Measurements from ENCODE around the gene IGSF23.
"Not testable (repeated sequence)": the region's sequence is repeated elsewhere in the genome, so short reads cannot be mapped to it uniquely, and the experiment has no call there.

DNA sequence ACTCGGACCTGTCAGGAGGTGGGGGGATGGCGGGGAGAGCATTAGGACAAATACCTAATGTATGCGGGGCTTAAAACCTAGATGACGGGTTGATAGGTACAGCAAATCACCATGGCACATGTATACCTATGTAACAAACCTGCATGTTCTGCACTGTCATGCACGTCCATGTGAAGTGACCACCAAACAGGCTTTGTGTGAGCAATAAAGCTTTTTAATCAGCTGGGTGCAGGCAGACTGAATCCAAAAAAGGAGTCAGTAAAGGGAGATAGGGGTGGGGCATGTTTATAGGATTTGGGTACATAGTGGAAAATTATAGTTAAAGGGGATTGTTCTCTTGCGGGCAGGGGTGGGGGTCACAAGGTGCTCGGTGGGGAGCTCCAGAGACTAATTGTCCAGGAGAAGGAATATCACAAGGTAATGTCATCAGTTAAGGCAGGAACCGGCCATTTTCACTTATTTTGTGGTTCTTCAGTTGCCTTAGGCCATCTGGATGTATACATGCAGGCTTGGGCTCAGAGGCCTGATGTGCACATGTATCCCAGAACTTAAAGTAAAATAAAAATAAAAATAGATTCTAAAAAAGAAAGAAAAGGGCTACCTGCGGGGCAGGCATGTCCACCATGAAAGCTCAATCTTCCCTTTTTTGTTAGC is 21.9 kb upstream of the IGSF23 start:
- TF ChIP-seq, protein P1, sequence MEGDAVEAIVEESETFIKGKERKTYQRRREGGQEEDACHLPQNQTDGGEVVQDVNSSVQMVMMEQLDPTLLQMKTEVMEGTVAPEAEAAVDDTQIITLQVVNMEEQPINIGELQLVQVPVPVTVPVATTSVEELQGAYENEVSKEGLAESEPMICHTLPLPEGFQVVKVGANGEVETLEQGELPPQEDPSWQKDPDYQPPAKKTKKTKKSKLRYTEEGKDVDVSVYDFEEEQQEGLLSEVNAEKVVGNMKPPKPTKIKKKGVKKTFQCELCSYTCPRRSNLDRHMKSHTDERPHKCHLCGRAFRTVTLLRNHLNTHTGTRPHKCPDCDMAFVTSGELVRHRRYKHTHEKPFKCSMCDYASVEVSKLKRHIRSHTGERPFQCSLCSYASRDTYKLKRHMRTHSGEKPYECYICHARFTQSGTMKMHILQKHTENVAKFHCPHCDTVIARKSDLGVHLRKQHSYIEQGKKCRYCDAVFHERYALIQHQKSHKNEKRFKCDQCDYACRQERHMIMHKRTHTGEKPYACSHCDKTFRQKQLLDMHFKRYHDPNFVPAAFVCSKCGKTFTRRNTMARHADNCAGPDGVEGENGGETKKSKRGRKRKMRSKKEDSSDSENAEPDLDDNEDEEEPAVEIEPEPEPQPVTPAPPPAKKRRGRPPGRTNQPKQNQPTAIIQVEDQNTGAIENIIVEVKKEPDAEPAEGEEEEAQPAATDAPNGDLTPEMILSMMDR (IDR thresholded peaks at IDR 0.05; ENCODE audit: low read length): not testable (repeated sequence)
- TF ChIP-seq EZH2 (IDR thresholded peaks at IDR 0.05; ENCODE audit: borderline replicate concordance, low read length): not testable (repeated sequence)
